Right lobe of liver (tissue), 6 donors: ENCODE measurements around the gene WDPCP. TPM values are rescaled to one million over a fixed set of nuclear protein-coding genes. Genes with fewer than 3 reads are reported as not detected.
A peak's percentile ranks its signal among the peaks of the same experiment; 100 is the strongest.

ENCODE experiments used
- ATAC-seq, 4 donors: fragments of 200-7000 bp; cut with Tn5 transposase; one replicate each; pipeline ENCODE4 v1.9.1; 2020; ENCODE audit warnings: mild to moderate bottlenecking in 4 of 4, moderate library complexity in 4 of 4
- DNase-seq, 3 donors: peaks; one replicate each; pipeline ENCODE4 v3.0.0-alpha.2; 2020
- H3K27ac ChIP-seq, 3 donors: fragments of 200-600 bp; one replicate each; pipeline ENCODE4 v1.8.0; 2022
- H3K27me3 ChIP-seq, 2 donors: fragments of 200-600 bp; one replicate each; pipeline ENCODE4 v1.8.0; 2022
- H3K36me3 ChIP-seq, 4 donors: fragments of 200-600 bp; sonication (generic) in 1 of 4; one replicate each; pipeline versions ENCODE4 v1.5.1 to v1.8.0; 2017 to 2022; ENCODE audit warnings: control low read depth in 1 of 4
- H3K4me1 ChIP-seq, 4 donors: fragments of 200-600 bp; sonication (generic) in 1 of 4; one replicate each; pipeline versions ENCODE4 v1.5.1 to v1.8.0; 2017 to 2022; ENCODE audit warnings: control low read depth in 1 of 4
- H3K4me3 ChIP-seq, 3 donors: fragments of 200-600 bp; one replicate each; pipeline ENCODE4 v1.8.0; 2022
- H3K9me3 ChIP-seq, 4 donors: fragments of 200-600 bp; sonication (generic) in 1 of 4; one replicate each; pipeline versions ENCODE4 v1.5.1 to v1.8.0; 2017 to 2022; ENCODE audit warnings: control low read depth in 1 of 4
- POLR2A ChIP-seq: fragments of 450-650 bp; IDR thresholded peaks from one replicate; pipeline ENCODE4 v1.6.1; 2017; ENCODE audit warnings: antibody characterized with exemption, mild to moderate bottlenecking
- WGBS: methylation state at CpG from one replicate; pipeline ENCODE4 v1.1.6; 2018; ENCODE audit warnings: low coverage, low lambda C conversion rate; ENCODE audit not compliant: insufficient coverage; ENCODE audit errors: missing lambda C conversion rate; 5-methylcytosine and 5-hydroxymethylcytosine counted together
- intact Hi-C, 2 donors: fragments of 100-400 bp; cut with DNase I; formaldehyde crosslinking; loops; one replicate each; pipeline versions ENCODE4 v1.11.2 to v1.14.1; 2022
- total RNA-seq, 6 experiments: library from RNA; depleted of rRNA in 2 of 6; stranded (reverse); fragments of >200 nt in 2 of 6; fragmentation: NEBNext Ultra II Directional in 3 of 6; extraction: Animal tissue kit (Norgen Biotek cat#: 25700) in 3 of 6; gene quantifications; one replicate each; pipeline versions ENCODE4 v1.1.0 to v1.2.4, GENCODE V29; 2016 to 2023
- TF ChIP-seq, protein P1 (sequence below), 4 donors: fragments of 200-600 bp in 3 of 4; fragments of 450-650 bp in 1 of 4; IDR thresholded peaks; one replicate each; pipeline versions ENCODE4 v1.5.1 to v1.8.0; 2016 to 2022; ENCODE audit warnings: antibody characterized with exemption in 4 of 4, mild to moderate bottlenecking in 2 of 4
- donor health status: DM: no; HTN: yes; CAD: no.
- donor health status: DM: no; HTN: no; CAD: no.
- donor health status: DM: no; HTN: no; CAD: no.
- donor health status: DM: no; HTN: yes; CAD: no.
- donor health status: DM: no; HTN: yes; CAD: no.

Gene WDPCP
- total RNA-seq, 6 experiments from 2014 or later: 2.7 to 4.4 (median 3.0) TPM

GRCh38 chr2:63594660-63595059 lies 6.4 kb upstream of the WDPCP start:
- H3K36me3 ChIP-seq: peaks cover 0 to 31% (median 8%) of the 10 kb centered on the region in 4 donors
- no peak overlapping the region for H3K27ac ChIP-seq
- H3K4me3 ChIP-seq: no peak overlapping the region
- no peaks in the 10 kb centered on the region for H3K27me3 ChIP-seq
- H3K9me3 ChIP-seq: no peaks in the 10 kb centered on the region
- 94% methylated on average over 3 of the region's 3 CpGs for WGBS
- no peak for DNase-seq
- intact Hi-C loops: no loop called here
- ATAC-seq: no peak
- H3K4me1 ChIP-seq: peaks cover 0 to 30% (median 5%) of the 10 kb centered on the region in 4 donors
- no peak for TF ChIP-seq POLR2A
- TF ChIP-seq, protein P1, sequence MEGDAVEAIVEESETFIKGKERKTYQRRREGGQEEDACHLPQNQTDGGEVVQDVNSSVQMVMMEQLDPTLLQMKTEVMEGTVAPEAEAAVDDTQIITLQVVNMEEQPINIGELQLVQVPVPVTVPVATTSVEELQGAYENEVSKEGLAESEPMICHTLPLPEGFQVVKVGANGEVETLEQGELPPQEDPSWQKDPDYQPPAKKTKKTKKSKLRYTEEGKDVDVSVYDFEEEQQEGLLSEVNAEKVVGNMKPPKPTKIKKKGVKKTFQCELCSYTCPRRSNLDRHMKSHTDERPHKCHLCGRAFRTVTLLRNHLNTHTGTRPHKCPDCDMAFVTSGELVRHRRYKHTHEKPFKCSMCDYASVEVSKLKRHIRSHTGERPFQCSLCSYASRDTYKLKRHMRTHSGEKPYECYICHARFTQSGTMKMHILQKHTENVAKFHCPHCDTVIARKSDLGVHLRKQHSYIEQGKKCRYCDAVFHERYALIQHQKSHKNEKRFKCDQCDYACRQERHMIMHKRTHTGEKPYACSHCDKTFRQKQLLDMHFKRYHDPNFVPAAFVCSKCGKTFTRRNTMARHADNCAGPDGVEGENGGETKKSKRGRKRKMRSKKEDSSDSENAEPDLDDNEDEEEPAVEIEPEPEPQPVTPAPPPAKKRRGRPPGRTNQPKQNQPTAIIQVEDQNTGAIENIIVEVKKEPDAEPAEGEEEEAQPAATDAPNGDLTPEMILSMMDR (IDR thresholded peaks at IDR 0.05): peak in 1 of 4 donors; percentile 5

GRCh38 chr2:63591566-63592175 lies 3.4 kb upstream of the WDPCP start:
- Histone ChIP-seq H3K27me3 (no peaks in the 10 kb centered on the region), H3K27ac (no peak overlapping the region), H3K9me3 (no peaks in the 10 kb centered on the region), H3K36me3 (peaks cover 0 to 16% (median 2%) of the 10 kb centered on the region in 4 donors), H3K4me3 (no peak overlapping the region), H3K4me1 (peaks cover 0 to 41% (median 5%) of the 10 kb centered on the region in 4 donors)
- 69% methylated on average over 3 of the region's 3 CpGs for WGBS
- TF ChIP-seq, protein P1 (IDR thresholded peaks at IDR 0.05): no peak
- TF ChIP-seq POLR2A: no peak
- intact Hi-C loops: no loop called here
- DNase-seq: no peak
- no peak for ATAC-seq

- WGBS: 26% methylated on average over 3 of the region's 3 CpGs
- TF ChIP-seq POLR2A: no peak
- TF ChIP-seq, protein P1 (IDR thresholded peaks at IDR 0.05): no peak
- Histone ChIP-seq H3K4me1 (peaks cover 0 to 38% (median 5%) of the 10 kb centered on the region in 4 donors), H3K27ac (no peak overlapping the region), H3K27me3 (no peaks in the 10 kb centered on the region), H3K4me3 (no peak overlapping the region), H3K36me3 (peaks cover 0 to 16% (median 2%) of the 10 kb centered on the region in 4 donors), H3K9me3 (no peaks in the 10 kb centered on the region)
- ATAC-seq (peak in 2 of 4 donors; percentile 2 to 6), DNase-seq (peak in 1 of 3 donors; percentile 71)
- intact Hi-C loops: no loop called here
Measured at GRCh38 chr2:63590626-63591408, 2.5 kb upstream of the WDPCP start.

DNA sequence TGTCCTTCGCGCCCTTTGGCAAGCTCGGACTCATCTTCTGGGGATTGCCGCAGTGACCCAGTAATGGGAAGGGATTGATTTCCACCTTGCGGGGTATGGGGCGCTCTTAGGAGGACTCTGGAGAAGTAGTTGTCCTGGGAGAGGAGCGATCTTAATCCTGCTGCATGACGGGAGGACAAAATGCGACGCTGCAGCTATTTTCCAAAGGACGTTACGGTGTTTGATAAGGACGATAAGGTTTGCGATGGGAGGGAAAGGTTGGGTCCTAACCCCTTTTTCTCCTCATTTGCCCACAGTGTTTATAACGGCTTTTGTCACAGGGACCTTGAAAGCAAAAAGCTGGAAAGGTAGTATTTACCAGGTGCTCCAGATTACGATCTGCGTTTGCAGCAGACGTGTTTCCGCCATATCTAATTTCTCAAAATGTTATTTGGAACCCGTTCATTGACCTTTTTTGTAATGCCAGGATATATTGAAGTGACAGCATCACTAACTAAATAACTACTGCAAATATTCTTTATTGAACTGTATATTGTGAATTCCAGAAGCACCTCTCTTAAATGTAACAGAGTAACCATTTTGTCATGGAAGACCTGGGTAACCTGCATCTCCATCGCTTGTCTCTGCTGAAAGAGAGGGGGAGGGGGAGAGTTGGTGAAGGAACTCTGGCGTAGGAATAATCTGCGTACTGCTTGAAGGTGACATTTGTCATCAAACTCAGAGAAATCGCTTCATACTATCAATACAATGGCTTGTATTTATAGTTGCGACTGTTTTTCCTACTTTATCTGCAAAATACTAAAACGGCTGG lies 1.1 kb upstream of the WDPCP start:
- H3K4me3 ChIP-seq: peak overlapping the region; percentile 69 to 88 (median 81)

More for the DNA sequence above, 1.1 kb upstream of the WDPCP start:
- 3% methylated on average over 24 of the region's 26 CpGs for WGBS
- intact Hi-C loops: no loop called here
- DNase-seq (no peak), ATAC-seq (peak; percentile 17 to 35 (median 25))
- H3K36me3 ChIP-seq: peaks cover 0 to 2% (median 0%) of the 10 kb centered on the region in 4 donors
- H3K4me1 ChIP-seq: peaks cover 0 to 38% (median 5%) of the 10 kb centered on the region in 4 donors
- no peaks in the 10 kb centered on the region for H3K27me3 ChIP-seq
- no peak for TF ChIP-seq POLR2A
- TF ChIP-seq, protein P1 (IDR thresholded peaks at IDR 0.05): no peak
- peak overlapping the region; percentile 73 to 82 (median 78) for H3K27ac ChIP-seq
- H3K9me3 ChIP-seq: no peaks in the 10 kb centered on the region
